Astrocyte (in vitro differentiated cells and primary cell): ENCODE measurements around the gene PAIP2.

ENCODE experiments used
- CTCF ChIP-seq: IDR thresholded peaks from 2 replicates; pipeline ENCODE4 v1.5.1; 2011; ENCODE audit warnings: low read depth, mild to moderate bottlenecking, inconsistent platforms, low read length, moderate library complexity; ENCODE audit not compliant: insufficient read depth
- EZH2 ChIP-seq: IDR thresholded peaks from 2 replicates; pipeline ENCODE4 v1.6.1; 2012; ENCODE audit warnings: mild to moderate bottlenecking, low read length, inconsistent platforms; ENCODE audit not compliant: insufficient read depth

DNA sequence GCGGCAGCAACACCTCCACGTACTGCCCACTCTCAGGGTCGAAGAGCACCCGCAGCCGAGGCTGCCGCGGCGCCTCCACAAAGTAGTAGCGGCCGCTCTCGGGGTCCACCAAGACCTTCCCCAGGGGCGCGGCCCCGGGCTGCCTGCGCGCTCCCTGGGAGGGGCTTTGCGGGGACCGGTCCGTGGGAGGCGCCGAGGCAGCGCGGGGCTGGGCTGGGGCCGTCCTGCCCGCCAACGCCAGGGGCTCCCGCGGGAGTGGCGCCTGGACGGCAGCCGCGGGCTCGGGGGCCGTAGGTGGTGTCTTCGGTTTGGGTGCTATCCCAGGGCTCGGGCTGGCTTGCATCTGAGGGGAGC lies 50.6 kb downstream of the PAIP2 start:
- TF ChIP-seq EZH2: no peak
- no peak for TF ChIP-seq CTCF
